Measurements from ENCODE around the gene ALCAM.

GRCh38 chr3:105367063-105367405 is 325 bp downstream of the ALCAM start:
- TF ChIP-seq CTCF (IDR thresholded peaks at IDR 0.05) (no peak), POLR2AphosphoS5 (IDR thresholded peaks at IDR 0.05) (no peak), POLR2A (IDR thresholded peaks at IDR 0.05) (no peak)
